ENCODE measurements around the gene TNS1.
"Not testable (repeated sequence)": the region's sequence is repeated elsewhere in the genome, so short reads cannot be mapped to it uniquely, and the experiment has no call there.

TNS1 gene

DNA sequence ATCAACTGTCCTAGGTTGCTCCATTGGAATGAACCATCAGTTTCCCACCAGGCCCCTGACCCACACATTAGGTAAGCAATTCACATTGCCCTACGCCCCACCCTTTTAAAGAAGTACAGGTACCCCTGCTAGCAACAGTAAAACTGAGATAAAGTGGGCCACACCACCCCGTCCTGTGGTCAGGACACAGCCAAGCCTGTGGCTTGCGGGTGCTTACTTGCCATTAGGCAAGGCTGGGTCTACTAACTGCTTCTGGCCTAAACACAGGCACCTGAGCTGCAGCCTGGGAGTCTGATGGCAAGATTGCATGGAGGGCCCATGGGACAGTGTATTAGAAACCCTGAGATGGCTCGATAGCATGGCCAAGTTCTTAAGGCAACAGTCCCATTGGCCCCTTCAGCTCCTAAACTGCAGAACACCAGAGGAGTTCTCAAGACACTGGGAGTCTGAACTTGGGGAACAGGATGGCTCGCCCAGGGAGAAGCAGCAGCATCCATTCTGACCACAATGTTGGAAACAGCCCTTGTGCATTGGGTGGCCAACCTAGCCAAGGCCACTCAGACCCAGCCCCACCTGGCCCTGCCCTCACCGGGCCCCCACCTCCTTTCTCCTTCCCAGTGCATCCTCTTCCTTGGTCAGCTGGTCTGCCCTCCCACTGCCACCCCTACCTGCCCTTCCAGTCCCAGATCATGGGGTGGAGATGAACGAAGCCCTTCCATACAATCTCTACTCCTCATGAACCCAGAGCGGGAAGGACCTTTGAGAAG, 177.1 kb downstream of the TNS1 start:
- DNase-seq = no peak

DNA sequence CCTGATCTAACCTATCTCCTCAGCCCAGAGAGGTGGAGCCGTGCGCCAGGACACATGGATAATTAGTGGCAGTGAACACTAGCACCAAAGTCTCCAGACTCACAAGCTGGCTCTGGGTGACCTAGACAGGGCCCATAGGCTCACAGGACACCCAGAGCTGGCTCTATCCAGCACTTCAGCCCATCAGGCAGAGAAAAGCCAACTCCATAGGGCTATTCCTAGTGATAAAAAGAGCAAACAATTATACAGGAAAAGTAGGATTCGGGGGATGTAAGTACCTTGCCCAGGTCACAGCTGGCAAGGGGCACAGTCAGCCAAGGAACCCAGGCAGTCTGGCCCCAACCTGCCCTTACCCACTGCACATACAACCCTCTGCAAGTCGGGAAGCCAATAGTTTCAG, 178.6 kb downstream of the TNS1 start:
- no peak for DNase-seq

DNA sequence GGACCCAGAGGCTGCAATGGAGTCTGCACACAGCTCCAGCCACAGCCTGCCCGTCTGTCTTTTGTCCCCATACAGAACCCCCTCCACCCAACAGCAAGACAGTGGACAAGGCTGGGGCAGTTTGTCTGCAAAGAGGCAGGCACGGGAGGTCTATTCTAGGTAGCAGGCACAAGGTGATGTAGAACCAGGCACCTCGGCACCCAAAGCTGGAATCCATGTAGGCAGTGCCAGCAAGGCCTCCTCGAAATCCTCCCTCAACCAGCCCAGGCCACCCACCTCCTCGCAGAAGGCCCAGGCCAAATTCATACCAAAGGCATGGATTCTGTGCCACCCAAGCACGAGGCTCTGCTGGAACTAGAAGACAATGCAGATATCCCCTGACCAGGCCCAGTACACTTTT, 179.2 kb downstream of the TNS1 start:
- no peak for DNase-seq

DNA sequence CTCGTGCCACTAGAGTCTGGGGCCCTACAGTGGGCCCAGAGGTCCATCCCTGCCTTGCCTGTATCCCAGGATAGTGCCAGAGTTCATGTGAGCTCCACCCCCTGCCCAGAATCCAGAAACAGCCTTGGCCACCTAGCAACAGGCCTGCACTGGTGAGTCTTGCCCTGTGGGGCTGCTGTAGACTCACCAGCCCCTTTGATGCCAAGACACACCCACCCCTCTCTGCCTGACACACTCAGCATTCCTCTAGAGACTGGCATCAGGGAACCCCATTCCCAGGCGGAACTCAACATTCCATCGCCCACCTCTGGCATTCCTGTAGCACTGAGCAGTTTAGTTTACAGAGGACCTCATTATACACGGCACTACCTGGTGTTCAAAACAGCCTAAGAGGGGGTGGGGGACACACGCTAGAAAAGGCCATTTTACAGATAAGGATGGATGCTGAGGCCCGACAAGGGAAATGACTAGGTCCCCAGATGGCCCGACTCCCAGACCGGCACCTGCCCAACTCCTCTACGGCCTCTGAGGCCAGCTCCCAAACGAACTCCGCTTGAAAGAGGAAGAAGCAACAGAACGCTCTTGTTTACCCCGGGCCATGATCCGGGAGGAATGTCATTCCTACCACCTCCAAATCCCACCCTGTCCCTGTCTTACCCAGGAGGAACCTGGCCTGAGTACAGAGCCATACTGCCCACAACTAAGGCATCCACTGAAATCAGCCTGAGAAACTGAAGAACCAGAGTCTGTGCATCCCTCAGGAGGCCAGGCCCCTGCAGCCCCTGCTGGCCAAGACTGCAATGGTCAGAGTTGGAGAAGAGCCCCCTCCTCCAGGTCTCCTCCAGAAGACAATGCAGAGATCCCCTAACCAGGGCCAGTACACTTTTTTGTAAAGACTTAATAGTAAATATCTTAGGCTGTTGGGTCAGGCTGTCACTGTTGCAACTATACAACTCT, 180.2 kb downstream of the TNS1 start:
- DNase-seq = no peak

DNA sequence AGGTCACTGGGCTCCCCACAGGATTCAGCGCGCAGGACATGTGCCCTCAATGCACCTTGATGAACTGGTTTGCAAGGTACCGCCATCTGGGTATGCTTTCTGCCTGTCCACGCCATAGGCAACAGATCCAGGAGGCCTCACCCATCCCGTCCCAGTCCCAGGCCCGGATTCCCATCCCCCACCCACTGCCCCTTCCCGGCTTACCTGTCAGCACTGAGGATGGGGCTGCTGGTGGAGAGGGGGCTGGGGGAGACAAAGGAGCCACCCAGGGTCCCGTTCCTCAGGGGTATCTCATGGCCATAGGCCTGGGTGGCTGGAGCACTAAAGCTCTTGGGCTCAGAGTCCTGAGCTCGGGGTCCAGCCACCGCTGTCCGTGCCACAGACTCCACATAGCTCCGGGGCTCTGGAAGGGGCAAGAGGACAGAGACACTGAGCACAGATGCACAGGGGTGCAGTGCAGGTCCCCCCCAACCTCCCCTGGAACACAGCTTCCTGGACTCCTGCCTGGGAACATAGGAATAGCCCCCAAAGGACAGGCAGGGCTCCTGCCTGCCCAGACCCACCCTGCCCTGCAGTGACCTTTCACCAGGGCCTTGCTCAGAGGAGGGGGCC, 181.2 kb downstream of the TNS1 start:
- DNase-seq = no peak

DNA sequence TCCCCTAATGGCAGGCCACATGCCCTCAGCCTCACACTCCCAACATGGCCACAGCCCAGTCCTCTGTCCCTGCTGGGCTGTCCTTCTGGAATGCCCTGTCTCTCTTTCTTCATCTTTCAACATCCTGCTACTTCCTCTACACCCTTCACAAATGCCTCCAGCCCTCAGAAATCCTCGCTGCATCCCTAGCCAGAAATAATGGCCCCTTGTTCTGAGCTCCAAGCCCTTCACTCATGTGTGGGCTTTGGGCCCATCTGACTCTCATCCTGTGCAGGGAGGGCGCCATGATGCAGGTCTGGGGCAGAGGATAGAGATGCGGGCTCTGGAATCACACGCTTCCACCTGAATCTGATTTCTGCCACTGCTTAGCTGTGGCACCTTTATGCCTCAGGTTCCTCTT, 181.9 kb downstream of the TNS1 start:
- no peak for DNase-seq

DNA sequence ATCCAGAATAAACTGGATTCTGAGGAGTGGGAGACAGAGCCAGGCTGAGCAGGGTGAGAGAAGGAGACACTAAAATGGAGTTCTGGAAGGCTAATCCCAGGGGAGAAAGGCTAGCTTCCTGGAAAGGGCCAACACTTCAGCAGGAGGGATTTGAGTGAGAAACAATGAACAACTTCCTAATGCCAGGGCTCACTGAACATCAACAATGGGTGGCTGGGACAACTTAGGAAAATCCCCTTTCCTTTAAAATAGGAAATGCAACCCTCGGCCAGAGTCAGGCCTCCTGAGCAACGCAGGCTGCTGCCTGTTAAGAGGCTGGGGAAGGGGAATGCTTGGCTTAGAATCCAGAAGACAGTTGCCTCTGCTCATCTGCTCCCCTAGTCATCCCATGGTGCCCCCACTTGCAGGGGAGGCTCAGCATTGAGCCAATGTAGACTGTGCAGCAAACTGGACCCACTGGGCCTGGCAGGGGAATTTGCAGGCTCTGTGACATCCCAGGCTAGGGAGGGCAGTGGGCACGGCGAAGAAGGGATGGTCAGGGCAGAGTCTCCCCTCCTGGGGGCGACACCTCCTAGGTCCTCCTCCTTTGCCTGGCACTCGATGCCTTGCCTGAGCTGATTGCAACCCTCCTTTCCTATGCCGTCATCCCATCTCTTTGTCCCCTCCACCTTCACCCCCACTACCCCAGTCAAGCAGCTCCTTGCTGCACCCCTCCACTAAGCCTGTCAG, 182.5 kb downstream of the TNS1 start:
- DNase-seq = no peak

DNA sequence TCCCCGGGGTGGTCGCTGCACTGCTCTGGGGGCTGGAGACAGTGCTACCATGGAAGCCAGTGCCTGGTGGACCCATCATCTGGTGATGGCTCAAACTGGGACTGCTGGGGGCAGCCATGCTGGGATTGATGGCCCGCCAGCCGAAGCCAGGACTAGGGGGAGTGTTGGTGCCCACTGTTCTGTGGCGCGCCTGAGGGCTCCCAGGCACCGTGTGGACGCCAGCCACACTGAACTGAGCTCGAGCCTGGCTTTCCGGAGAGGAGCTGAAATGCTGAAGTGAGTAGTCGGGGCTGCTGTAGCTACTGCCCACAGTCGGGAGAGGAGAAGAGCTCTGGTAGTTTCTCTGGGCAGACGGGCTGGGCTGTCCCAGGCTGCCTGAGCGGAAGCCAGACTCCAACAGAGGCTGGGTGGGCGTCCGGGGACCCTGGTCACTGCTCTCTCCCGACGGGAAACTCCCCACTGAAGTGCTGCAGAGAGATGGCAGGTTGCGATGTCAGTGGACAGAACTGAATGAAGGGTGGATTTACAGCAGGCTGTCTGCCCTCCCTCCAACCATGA, 184.4 kb downstream of the TNS1 start:
- no peak for DNase-seq

DNA sequence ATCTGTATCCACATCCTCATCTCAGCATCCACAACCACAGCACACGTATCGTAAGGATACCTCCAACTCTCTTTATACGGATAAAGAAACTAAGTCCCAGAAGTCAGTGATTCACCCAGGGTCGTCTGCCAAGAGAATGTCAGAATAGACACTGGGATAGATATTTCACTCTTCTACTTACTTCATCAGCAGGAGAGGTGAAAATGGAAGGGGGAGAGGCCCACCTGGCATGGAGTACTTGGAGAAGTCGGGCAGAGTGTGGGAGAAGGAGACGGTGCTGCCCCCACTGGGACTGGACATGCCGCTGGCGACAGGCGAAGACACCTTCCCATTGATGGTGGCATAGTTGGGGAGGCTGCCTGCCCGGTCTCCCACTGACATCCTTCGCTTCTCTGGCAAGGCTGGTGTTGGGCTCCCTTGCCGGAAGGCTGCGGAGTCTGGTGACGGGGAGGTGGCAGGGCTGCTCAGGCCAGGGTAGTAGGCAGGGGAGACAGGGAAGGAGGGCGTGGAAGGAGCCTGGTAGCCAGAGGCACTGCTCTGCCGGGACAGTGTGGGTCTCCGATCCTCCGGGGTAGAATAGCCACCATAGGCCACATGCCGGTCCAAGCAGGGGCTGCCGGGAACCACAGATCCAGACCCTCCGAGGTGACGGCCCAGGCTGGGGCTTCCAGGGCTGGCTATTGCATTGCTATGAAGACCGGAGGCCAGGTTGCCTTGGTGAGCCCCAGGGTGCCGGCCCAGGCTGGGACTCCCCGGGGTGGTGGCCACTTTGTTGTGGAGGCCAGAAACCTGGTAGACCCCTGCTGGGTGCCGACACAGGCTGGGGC, 185.1 kb downstream of the TNS1 start:
- DNase-seq = no peak

DNA sequence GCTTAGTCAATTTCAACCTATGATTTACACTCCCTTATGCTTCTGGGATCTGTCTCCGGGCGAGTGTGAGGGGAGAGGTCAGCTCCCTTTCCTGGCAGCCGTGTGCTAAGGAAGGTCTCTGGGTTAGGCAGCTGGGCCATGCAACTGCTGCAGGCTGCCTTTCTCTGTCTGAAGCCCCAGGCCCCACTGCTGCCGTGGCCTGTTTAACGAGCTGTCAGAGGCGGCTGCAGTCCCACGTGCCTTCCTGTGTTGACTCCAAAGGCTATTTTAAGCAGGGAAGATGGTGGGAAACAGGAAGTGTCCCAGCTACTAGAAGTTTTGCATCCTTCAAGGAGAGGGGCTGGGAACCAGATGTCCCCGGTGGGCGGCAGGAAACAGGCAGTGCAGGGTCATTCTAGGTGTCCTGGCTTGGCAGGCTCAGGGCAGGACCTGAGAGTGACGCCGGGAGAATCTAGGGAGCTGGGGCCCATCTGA, 186.4 kb downstream of the TNS1 start:
- DNase-seq = no peak

DNA sequence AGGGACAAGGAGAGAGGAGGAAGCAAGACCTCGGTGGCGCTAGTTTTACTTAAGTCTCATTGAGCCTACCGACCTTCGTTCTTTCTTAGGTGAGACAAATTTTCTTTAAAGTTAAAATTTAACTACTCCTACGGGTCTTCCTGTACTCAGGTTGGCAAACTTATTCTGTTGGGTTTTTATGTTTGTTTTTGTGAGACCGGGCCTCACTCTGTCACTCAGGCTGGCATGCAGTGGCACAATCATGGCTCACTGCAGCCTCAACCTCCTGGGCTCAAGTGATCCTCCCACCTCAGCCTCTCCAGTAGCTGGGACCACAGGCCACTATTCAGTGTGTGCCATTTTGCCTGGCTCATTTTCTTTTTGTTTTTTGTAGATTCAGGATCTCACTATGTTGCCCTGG, 189.0 kb downstream of the TNS1 start:
- no peak for DNase-seq

DNA sequence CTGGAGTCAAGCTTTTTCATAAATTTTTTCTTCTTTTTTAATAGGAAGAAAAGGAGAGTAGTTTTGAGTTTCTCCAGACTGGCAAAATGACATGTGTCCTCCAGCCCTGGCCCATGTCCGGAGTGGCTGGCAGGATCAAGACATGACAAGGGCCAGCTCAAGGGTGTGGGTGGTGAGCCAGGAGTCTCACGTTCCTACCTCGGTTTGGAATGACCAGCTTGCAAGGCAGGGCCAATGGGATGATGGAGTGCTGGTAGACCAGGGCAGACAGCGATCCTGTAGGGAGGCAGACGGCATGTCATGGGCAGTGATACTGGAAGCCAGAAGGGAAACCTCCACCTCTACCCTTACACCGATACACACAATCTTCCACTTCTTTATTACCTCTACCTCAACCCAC, 190.6 kb downstream of the TNS1 start:
- no peak for DNase-seq

DNA sequence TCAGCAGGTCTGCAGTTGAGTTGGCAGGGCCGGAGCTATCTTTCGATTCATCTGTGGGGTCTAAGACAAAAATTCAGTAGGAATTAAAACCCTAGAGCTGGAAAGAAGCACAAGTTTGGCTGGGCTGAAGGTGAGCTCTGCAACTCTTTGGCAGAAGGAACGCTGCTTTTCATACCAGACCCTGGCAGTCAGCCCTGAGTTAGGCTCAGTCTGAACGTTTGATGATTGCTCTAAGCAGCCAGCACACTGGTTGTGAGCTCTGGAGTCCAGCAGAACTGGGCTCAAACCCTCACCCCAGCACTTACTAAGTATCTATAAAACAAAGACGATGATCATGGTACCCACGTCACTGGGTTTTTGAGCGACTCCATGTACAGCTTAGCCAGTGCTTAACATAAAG, 192.5 kb downstream of the TNS1 start:
- DNase-seq = no peak

DNA sequence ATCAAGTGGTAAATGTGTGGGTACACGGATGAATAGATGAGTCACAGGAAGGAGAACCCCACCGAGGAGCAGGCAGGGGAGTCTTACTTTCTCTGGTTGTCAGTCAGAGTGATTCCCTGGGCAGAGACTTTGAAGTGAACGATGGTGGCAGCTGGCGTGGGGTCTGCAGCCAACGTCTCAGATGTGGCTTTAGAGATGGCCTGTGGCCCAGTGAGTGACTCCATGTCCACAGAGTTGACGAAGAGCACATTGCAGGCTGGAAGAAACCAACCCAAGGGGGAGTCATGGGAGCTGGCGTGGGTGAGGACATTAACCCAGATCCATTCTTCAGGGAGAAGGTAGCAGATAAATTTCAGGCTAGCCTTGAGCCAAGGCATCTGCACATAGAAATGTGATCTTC, 193.1 kb downstream of the TNS1 start:
- DNase-seq = no peak

DNA sequence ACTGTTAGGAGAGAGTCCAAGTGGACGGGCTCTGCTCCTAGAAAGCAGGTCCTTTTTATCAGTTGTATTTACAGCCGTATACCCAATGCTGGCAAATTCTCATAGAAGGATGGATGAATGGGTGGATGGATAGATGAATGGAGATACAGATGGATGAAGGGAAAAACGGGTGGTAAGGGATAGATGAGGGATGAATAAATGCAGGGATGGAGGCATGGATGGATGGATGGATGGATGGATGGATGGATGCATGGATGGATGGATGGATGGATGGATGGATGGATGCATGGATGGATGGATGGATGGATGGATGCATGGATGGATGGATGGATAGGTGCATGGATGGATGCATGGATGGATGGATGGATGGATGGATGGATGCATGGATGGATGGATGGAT, 193.8 kb downstream of the TNS1 start:
- DNase-seq = not testable (repeated sequence)

DNA sequence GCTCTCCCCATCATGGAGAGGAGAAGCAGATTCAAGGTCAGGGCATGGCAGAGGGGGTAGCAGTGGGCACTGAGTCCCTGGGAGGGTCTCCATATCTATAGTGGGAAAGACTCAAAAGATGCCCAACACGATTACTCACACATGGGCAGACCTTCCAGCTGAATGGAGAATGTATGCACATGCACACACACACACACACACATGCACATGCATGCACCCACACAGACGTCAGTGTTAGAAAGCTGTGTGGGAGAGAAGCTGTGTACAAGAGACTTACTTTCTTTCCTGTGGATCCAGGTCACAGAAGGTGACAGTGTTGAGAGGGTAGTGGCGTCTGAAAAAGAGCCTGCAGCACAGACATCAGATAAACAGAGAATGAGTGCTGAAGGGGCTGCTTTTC, 194.5 kb downstream of the TNS1 start:
- no peak for DNase-seq

DNA sequence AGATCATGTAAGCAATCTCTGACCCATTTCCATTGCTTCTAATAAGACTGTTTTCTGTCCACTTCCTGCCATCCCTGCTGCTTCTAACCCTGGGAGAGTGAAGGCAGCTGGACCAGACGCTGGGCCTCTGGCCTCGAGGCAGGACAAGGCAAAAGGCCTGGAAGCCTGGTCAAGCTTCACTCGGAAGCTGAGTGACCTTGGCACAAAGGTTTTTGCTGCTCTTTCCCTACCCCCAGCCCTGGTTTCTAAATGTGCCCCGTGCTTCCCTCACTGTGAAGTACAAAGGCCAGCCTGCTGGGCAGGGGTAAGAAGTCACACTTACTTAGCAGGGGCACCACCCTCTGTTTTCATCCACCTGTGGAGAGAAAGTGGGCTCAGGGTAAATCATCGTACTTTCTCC, 195.0 kb downstream of the TNS1 start:
- no peak for DNase-seq

DNA sequence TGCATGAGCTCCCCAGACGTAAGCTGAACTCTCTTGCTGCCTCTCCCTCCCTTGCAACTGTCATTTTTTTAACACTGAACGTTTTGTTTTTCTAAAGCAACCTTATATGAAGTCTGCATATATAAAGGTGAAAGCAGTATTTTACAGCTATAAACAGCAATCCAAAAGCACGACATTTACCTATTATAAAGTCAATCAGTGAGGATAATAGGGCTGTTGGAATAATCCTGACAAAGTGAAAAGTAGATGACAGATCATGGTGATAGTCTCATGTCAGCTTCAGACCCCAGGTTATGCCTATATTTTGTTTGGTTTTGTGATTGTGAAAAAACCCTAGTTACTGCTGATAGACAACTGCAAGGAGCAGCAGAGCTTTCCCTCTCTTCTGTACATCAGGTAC, 195.8 kb downstream of the TNS1 start:
- DNase-seq = no peak

DNA sequence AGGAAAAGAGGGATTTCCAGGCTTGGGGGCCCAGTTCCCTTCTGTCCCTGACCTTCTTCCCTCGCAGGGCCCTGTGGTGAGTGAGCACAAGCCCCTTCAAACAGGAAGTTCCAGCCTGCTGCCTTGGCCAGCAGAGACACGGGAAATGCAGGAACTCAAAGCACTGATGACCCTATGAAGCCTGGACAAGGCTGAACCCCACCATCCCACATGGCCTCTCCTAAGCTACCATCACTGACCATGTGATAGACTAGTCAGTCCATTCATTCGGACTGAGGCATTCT, 196.4 kb downstream of the TNS1 start:
- DNase-seq = no peak

DNA sequence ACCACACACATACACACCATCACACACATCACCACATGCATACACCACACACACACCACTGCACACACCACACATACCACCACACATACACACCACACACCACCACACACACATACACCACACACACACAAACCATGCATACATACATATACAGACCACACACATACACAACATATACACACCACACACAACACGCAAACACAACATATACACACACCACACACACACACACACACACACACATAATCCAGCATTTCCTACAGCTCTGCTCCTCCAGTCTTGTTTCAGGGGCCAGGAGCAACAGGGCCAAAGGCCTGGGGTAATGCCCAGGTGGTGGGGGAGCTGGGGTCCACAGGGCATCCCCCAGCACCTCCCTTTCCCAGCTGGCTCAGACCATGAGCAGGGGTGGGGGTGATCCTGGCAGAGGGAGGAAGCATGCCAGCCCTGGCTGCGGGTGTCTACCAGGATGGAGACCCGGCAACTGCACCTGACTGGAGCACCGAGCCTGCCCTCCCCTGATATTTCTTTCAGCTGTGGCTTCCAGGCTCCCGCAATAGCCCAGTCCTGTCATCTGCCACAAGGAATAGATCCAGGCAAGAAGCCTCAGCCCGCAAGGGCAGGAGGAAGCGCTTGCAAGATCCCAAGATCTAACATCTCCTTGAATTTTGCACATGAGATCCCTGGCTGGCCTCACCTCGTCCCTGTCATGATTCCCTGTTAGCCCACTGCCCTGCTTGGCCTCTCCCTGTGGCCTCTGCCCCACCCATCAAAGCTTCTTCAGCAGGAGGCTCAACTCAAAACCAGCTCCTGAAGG, 196.9 kb downstream of the TNS1 start:
- DNase-seq = no peak
